Ovary (tissue), 9 donors: ENCODE results near the gene VSTM2B. TPM values are rescaled to one million over a fixed set of nuclear protein-coding genes. Genes with fewer than 3 reads are reported as not detected.
A peak's percentile ranks its signal among the peaks of the same experiment; 100 is the strongest.

Experiments
- DNase-seq, 5 donors: peaks; one replicate each; pipeline ENCODE4 v3.0.0-alpha.2; 2019 to 2020
- H3K27ac ChIP-seq, 2 donors: fragments of 200-600 bp; one replicate each; pipeline versions ENCODE4 v1.5.1 to v1.8.0; 2019 to 2022
- H3K27me3 ChIP-seq: fragments of 200-600 bp; one replicate; pipeline ENCODE4 v1.8.0; 2022
- H3K36me3 ChIP-seq: fragments of 200-600 bp; sonication (generic); one replicate; pipeline ENCODE4 v1.5.1; 2019
- H3K4me1 ChIP-seq: one replicate; pipeline ENCODE4 v1.8.1; 2013; ENCODE audit warnings: mild to moderate bottlenecking, moderate library complexity; ENCODE audit not compliant: insufficient read depth
- H3K4me3 ChIP-seq: fragments of 200-600 bp; sonication (generic); one replicate; pipeline ENCODE4 v1.5.1; 2017
- H3K9me3 ChIP-seq, 2 donors: fragments of 200-600 bp in 1 of 2; sonication (generic) in 1 of 2; one replicate each; pipeline versions ENCODE4 v1.5.1 to v1.8.1; 2013 to 2019; ENCODE audit warnings: mild to moderate bottlenecking in 1 of 2, moderate library complexity in 1 of 2
- CTCF ChIP-seq, 3 donors: fragments of 450-650 bp in 2 of 3; fragments of 200-600 bp in 1 of 3; IDR thresholded peaks; one replicate each; pipeline versions ENCODE4 v1.5.1 to v1.8.0; 2016 to 2022; ENCODE audit warnings: antibody characterized with exemption in 3 of 3, mild to moderate bottlenecking in 1 of 3
- EP300 ChIP-seq: sonication (generic); formaldehyde crosslinking; IDR thresholded peaks from one replicate; pipeline ENCODE4 v1.6.1; 2017; ENCODE audit warnings: antibody characterized with exemption
- POLR2A ChIP-seq: fragments of 450-650 bp; IDR thresholded peaks from one replicate; pipeline ENCODE4 v1.6.1; 2017; ENCODE audit warnings: antibody characterized with exemption, mild to moderate bottlenecking, moderate library complexity
- WGBS, 3 donors: extraction: QIAGEN DNeasy Blood & Tissue Kit in 1 of 3; methylation state at CpG; one replicate each; pipeline versions ENCODE4 v1.1.5 to v1.1.7; 2013 to 2017; 5-methylcytosine and 5-hydroxymethylcytosine counted together
- intact Hi-C, 4 donors: fragments of 100-400 bp; cut with DNase I; formaldehyde crosslinking; loops; one replicate each; pipeline versions ENCODE4 v1.11.0 to v1.15.1; 2022 to 2023
- polyA plus RNA-seq, 2 donors: library from polyadenylated mRNA; stranded (reverse); fragments of 200-250 nt in 1 of 2; fragments of 350-450 nt in 1 of 2; fragmentation: Illumina TruSeq in 1 of 2; extraction: RNeasy Lipid Tissue Mini Kit (QIAGEN cat#74804) in 1 of 2; gene quantifications; one replicate each; pipeline ENCODE4 v1.2.3, GENCODE V29; 2013 to 2014
- total RNA-seq, 7 donors: library from RNA; depleted of rRNA in 2 of 7; stranded (reverse); fragments of >200 nt in 2 of 7; fragmentation: NEBNext Ultra II Directional in 3 of 7; extraction: Animal tissue kit (Norgen Biotek cat#: 25700) in 3 of 7; gene quantifications; one replicate each; pipeline versions ENCODE4 v1.1.0 to v1.2.4, GENCODE V29; 2016 to 2023
- donor health status: DM: no; HTN: no; CAD: no; lungs with moderate emphysema.
- donor health status: DM: no; HTN: no; CAD: no.
- donor health status: Bipolar disorder and iron deficiency.
- donor health status: DM: yes; HTN: yes; CAD: no.
- donor health status: DM: no; HTN: no; CAD: no.
- donor health status: DM: yes; HTN: yes; CAD: no.

VSTM2B gene
- total and polyA plus RNA-seq, 9 donors = 0.13 TPM; not detected in 8

GRCh38 chr19:29603308-29603707 lies 77.5 kb downstream of the VSTM2B start:
- H3K36me3 ChIP-seq = no peaks in the 10 kb centered on the region
- TF ChIP-seq POLR2A = no peak
- 60 to 69% (median 66%) methylated on average over 5 of the region's 5 CpGs for WGBS, 3 donors
- intact Hi-C loops = loop anchor here in 1 of 4 donors (10.0 kb wide), 1 partner anchor 61 kb away; the partner anchor contains the start of gene PLEKHF1
- H3K9me3 ChIP-seq = no peaks in the 10 kb centered on the region
- H3K4me1 ChIP-seq = peaks cover 2% of the 10 kb centered on the region
- H3K27ac ChIP-seq = no peak overlapping the region
- no peak for DNase-seq
- no peaks in the 10 kb centered on the region for H3K27me3 ChIP-seq
- H3K4me3 ChIP-seq = no peak overlapping the region

GRCh38 chr19:29605653-29606419 lies 80.0 kb downstream of the VSTM2B start, which contains the start of gene POP4:
Gene POP4 (plus strand): TSS chr19:29606283. CDS start chr19:29606319, 36 bp downstream.
- H3K4me3 ChIP-seq = peak within 1 kb of the TSS; percentile 67
- H3K9me3 ChIP-seq = no peaks in the 10 kb centered on the region
- H3K27me3 ChIP-seq = no peaks in the 10 kb centered on the region
- H3K4me1 ChIP-seq = peaks cover 2% of the 10 kb centered on the region
- peak within 1 kb of the TSS; percentile 84 to 88 for H3K27ac ChIP-seq
- intact Hi-C loops = loop anchor here in 2 of 4 donors (2.0 to 10.0 kb wide), 3 partner anchors 56 to 111 kb away; partner anchors contain the start of gene PLEKHF1 (in 1 of the 2)
- WGBS, 3 donors = 0 to 1% (median 1%) methylated on average over 47 of the region's 47 CpGs
- peak; percentile 98 to 99 (median 98) for DNase-seq
- TF ChIP-seq CTCF (IDR thresholded peaks at IDR 0.05) (no peak), POLR2A (peak; percentile 99)
- no peaks in the 10 kb centered on the region for H3K36me3 ChIP-seq

GRCh38 chr19:29606420-29606747 lies 80.6 kb downstream of the VSTM2B start:
- H3K9me3 ChIP-seq = no peaks in the 10 kb centered on the region
- H3K27me3 ChIP-seq = no peaks in the 10 kb centered on the region
- WGBS, 3 donors = 0 to 1% (median 1%) methylated on average over 12 of the region's 12 CpGs
- peak overlapping the region; percentile 67 for H3K4me3 ChIP-seq
- intact Hi-C loops = loop anchor here in 2 of 4 donors (2.0 to 10.0 kb wide), 3 partner anchors 56 to 110 kb away; partner anchors contain the start of gene PLEKHF1 (in 1 of the 2)
- no peaks in the 10 kb centered on the region for H3K36me3 ChIP-seq
- TF ChIP-seq POLR2A = no peak
- TF ChIP-seq CTCF (IDR thresholded peaks at IDR 0.05) = no peak
- TF ChIP-seq EP300 = no peak
- peak overlapping the region; percentile 84 to 88 for H3K27ac ChIP-seq
- peaks cover 2% of the 10 kb centered on the region for H3K4me1 ChIP-seq
- no peak for DNase-seq

GRCh38 chr19:29609636-29610035 lies 83.8 kb downstream of the VSTM2B start:
- Histone ChIP-seq H3K36me3 (no peaks in the 10 kb centered on the region), H3K4me1 (peaks cover 2% of the 10 kb centered on the region), H3K27ac (no peak overlapping the region), H3K27me3 (no peaks in the 10 kb centered on the region), H3K9me3 (no peaks in the 10 kb centered on the region), H3K4me3 (no peak overlapping the region)
- intact Hi-C loops = loop anchor here (1.0 to 10.0 kb wide), 5 partner anchors 53 to 265 kb away; partner anchors contain the start of gene PLEKHF1 (in 2 of the 4)
- TF ChIP-seq EP300 = no peak
- TF ChIP-seq POLR2A = no peak
- TF ChIP-seq CTCF (IDR thresholded peaks at IDR 0.05) = no peak
- 88 to 89% (median 89%) methylated on average over 11 of the region's 11 CpGs for WGBS, 3 donors
- no peak for DNase-seq

- TF ChIP-seq POLR2A = no peak
- TF ChIP-seq CTCF (IDR thresholded peaks at IDR 0.05) = no peak
- Histone ChIP-seq H3K27ac (no peak overlapping the region), H3K9me3 (no peaks in the 10 kb centered on the region), H3K4me3 (no peak overlapping the region), H3K27me3 (no peaks in the 10 kb centered on the region), H3K4me1 (peaks cover 2% of the 10 kb centered on the region), H3K36me3 (no peaks in the 10 kb centered on the region)
- peak in 2 of 5 donors; percentile 27 to 45 for DNase-seq
- intact Hi-C loops = loop anchor here in 3 of 4 donors (1.0 to 10.0 kb wide), 4 partner anchors 55 to 265 kb away; partner anchors contain the start of gene PLEKHF1 (in 1 of the 3)
- 76 to 80% (median 80%) methylated on average over 22 of the region's 22 CpGs for WGBS, 3 donors
Observed at GRCh38 chr19:29610213-29610573, 84.4 kb downstream of the VSTM2B start.
